HUDEP-2 (cell line): ENCODE results near the gene TLCD3B.

Source experiments
- DNase-seq, 76 experiments: peaks; one replicate each; lab custom pipeline; 2025; ENCODE audit not compliant: unreplicated experiment in 76 of 76; lab: John Stamatoyannopoulos, UW

The TLCD3B gene

GRCh38 chr16:30030841-30031413 is at the start of gene TLCD3B:
Gene TLCD3B, minus strand, starts transcription at chr16:30031271. Its CDS starts 744 bp downstream, at chr16:30030527.
- no peak for DNase-seq

DNA sequence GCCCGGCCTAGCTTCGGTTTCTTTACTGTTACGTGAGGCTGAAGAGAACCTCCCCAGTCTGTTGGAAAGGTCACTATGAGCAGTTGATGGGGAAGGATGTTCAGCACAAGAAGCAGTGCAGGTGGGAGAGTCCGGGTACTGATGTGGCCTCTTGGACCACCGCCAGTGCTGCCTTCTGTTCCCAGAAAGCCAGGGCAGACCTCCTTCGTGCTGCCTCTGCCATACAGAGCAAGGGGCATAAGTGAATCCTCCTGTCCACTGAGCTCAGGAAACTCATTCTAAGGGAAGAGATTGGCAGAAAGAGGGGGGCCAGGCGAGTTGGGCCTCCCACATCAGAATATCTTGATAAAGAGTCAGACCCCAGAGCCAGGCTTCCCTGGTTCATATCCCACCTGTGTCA is 48.4 kb upstream of the TLCD3B start:
- no peak for DNase-seq

- DNase-seq: no peak
These were observed 47.7 kb upstream of the TLCD3B start for GRCh38 chr16:30078744-30079143.

DNA sequence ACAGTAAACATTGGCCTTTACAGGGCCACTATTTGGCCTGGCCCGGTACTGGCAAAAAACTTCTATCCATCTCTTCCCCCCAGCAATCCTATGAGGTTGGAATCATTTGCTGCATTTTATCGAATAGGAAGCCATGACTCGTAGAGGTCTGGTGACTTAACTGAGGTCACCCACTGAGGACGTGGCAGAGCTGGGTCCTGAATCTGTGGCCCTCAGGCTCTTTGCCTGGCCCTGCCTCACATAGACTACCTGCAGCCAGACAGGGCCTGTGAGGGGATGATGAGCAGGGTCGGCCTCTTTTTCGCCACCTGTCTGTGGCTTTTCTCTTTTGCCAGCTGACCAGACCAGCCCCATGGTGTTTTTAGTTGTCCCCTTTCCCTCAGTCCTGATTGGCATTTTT is 46.6 kb upstream of the TLCD3B start:
- no peak for DNase-seq

DNA sequence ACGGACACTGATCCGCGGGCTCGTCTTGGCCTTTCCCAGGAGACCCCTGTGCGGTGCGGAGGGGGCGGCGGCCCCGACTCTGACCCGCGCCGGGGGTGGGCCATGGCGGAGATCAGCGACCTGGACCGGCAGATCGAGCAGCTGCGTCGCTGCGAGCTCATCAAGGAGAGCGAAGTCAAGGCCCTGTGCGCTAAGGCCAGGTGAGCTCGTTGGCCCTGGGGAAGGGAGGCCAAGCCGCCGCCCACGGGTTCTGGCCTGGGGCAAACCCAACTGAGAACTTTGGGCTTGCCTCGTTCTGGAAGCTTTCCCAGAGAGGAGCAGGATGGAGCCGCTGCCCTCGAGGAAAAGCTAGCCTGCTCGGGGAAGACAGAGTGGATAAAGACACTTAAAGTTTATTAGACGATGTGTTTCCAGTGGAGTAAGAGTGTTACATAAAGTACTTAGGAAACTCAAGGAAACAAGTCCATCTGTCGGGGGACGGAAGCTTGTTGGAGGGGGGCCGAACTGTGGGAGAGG is 45.3 kb upstream of the TLCD3B start:
- DNase-seq: peak in 3 of 76 experiments; percentile 6 to 15 (median 12)

- DNase-seq: peak in 71 of 76 experiments; percentile 12 to 87 (median 73)
These were observed 44.6 kb upstream of the TLCD3B start, which contains the start of gene PPP4C for GRCh38 chr16:30075503-30076275. Gene PPP4C, plus strand, starts transcription at chr16:30075994. Its CDS starts 384 bp downstream, at chr16:30076378.

GRCh38 chr16:30070490-30070889 is 39.4 kb upstream of the TLCD3B start:
- peak in 3 of 76 experiments; percentile 19 to 53 (median 43) for DNase-seq

DNA sequence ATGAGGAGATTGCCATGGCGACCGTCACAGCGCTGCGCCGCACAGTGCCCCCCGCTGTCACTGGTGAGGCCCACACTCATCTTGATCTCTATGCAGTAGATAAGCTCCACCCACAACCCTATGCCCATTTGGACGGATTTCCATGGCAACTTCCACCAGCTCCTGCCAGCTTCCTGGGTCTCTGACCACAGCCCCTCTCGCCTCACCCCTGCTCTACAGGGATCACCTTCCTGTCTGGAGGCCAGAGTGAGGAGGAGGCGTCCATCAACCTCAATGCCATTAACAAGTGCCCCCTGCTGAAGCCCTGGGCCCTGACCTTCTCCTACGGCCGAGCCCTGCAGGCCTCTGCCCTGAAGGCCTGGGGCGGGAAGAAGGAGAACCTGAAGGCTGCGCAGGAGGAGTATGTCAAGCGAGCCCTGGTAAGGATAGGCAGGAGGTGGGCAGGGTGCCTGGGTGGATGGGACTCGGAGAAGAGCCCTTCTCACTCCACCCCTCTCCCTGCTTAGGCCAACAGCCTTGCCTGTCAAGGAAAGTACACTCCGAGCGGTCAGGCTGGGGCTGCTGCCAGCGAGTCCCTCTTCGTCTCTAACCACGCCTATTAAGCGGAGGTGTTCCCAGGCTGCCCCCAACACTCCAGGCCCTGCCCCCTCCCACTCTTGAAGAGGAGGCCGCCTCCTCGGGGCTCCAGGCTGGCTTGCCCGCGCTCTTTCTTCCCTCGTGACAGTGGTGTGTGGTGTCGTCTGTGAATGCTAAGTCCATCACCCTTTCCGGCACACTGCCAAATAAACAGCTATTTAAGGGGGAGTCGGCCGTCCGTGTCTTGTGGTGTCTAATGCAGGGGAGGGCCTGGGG is 38.8 kb upstream of the TLCD3B start:
- peak in 36 of 76 experiments; percentile 10 to 86 (median 41) for DNase-seq

- DNase-seq: peak in 45 of 76 experiments; percentile 5 to 64 (median 32)
These were observed 37.9 kb upstream of the TLCD3B start for GRCh38 chr16:30068750-30069610.

DNA sequence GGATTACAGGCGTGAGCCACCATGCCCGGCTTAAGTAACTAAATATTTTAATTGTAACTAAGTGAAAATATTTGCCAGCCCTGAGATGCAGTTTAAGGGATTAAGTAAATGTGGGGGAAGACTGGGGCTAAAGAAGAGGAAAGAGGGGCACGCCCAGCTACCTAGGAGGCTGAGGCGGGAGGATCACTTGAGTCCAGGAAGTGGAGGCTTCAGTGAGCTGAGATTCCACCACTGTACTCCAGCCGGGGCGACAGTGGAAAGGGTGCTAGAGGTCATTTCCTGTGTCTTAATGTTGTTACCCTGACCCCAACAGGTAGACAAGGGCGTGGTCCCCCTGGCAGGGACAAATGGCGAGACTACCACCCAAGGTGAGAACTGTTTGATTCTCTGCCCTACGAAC is 37.3 kb upstream of the TLCD3B start:
- no peak for DNase-seq

DNA sequence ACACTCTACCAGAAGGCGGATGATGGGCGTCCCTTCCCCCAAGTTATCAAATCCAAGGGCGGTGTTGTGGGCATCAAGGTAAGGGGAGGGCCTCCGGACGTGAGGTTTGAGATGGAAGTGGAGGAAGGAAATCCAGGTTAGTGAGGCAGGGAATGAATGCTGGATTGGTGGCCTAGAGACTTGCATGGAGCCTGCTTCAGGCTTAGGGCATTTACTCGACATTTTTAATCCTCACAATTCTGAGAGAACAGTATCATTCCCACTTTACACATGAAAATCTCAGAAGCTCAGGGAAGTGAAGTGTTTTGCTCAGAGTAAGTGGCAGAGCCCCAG is 36.5 kb upstream of the TLCD3B start:
- no peak for DNase-seq

GRCh38 chr16:30066761-30067583 is 35.9 kb upstream of the TLCD3B start:
- peak in 1 of 76 experiments; percentile 48 for DNase-seq

- DNase-seq: peak in 12 of 76 experiments; percentile 25 to 59 (median 42)
These were observed 35.1 kb upstream of the TLCD3B start for GRCh38 chr16:30065943-30066760.

DNA sequence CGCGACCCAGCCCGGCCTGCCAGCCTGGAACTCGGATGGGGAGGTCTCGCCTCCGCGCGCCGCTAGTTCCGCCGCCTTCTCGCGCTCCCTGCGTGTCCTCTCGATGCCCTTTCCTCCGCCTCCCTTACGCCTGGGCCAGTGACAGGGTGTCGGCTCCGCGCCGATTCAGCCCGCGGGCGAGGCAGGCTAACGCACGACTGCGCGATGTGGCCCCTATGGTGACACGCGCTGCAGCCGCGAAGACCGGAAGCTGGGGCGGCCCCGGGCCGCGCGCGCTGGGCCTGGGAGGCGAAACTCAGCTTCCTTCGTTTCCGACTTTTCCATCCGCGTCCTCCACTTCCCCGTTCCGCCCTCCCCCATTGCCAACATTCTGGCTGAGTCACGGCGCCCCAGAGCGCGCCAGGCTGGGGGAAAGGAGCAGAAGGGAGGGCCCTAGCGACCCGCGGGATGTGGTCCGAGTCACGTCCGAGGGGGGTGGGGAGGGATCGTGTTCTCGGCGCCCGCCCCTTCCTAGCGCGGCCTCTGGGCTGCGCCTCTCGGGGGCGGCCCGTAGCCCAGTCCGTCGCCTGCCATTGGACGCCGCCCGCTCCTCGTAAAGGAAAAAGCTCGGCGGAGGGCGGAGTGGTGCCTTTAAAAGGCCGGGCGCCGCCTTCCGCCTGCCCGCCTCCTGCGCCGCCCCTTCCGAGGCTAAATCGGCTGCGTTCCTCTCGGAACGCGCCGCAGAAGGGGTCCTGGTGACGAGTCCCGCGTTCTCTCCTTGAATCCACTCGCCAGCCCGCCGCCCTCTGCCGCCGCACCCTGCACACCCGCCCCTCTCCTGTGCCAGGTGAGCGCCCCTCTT is 34.3 kb upstream of the TLCD3B start, which contains the start of gene ALDOA:
Gene ALDOA, plus strand, starts transcription at position 659 of the 841 bp plus-strand sequence. CDS start 1,138 bp downstream, outside the sequence.
- DNase-seq: peak in 75 of 76 experiments; percentile 28 to 97 (median 92)

DNA sequence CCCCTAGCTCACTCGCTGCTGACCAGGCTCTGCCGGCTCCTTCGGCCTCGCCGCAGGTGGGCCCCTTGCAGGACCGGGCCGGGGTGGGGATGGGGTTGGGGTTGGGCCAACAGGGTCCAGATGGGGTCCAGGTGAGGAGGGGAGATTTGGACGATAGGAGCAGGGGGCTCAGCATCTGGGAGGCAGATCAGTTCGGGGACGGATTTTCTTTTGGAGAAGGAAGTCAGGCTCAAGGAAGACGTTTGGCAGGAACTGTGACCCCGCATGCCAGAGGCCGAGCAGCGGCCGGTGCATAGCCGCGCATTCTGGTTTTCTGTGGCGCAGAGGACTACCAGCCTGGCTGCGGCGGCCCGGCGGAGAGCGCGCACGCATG is 33.6 kb upstream of the TLCD3B start:
- DNase-seq: peak in 1 of 76 experiments; percentile 55

DNA sequence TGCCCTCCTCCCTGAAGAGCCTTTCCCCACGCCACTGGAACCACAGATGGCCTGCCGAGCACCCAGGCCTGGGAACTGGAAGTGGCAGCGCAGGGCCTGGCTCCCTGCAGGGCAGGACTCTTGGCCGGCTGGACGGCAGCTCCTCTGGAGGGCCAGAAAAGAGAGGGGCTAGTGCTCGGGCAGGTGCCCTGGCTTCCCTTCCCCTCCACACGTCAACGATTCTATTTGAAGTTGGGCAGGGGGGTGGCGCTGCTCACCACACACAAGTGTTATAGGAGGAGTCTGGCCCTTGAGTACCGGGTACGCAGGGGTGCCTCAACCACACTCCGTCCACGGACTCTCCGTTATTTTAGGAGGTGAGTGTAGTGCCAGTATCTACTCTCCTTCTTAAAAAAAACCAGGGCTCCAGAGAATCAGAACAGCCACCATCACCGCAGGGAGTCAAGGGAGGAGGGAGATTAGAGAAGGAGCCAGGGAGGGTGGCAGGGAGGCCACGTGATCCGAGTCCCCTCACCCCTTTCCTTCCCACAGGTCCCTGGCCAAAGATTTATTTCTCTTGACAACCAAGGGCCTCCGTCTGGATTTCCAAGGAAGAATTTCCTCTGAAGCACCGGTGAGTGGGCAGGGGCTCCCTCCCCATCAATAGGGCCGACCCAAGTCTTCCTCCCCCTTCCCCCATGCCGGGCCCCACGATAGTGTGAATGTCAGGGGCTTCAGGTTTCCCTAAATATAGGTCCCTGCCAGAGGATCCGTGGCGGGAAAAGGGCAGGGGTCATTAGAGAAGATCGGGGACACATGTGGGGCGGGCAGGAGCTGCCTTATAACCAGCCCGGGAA is 33.0 kb upstream of the TLCD3B start:
- DNase-seq: peak in 57 of 76 experiments; percentile 16 to 71 (median 46)
